HTR-8/SVneo (cell line): ENCODE data around the gene ATP1A3.

Source experiments
- DNase-seq: peaks from one replicate; pipeline ENCODE4 v3.0.0; 2011; ENCODE audit warnings: low spot score, mixed read lengths; ENCODE audit not compliant: insufficient read length
- FAIRE-seq: peaks from 2 replicates; lab custom pipeline; 2011; peaks lifted over from hg19 to GRCh38; lab: Jason Lieb, UNC

ATP1A3 gene

DNA sequence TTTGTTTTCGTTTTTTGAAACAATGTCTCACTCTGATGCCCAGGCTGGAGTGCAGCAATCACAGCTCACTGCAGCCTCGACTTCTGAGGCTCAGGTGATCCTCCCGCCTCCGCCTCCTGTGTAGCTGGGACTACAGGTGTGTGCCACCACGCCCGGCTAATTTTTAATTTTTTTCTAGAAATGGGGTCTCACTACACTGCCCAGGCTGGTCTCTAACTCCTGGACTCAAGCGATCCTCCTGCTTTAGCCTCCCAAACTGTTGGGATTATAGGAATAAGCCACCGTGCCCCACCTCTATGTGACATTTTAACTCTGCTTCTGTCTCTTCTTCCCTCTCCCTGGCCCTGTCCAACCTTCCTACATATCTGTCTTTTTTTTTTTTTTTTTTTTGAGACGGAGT is 5.1 kb downstream of the ATP1A3 start:
- FAIRE-seq (no peak), DNase-seq (no peak)

DNA sequence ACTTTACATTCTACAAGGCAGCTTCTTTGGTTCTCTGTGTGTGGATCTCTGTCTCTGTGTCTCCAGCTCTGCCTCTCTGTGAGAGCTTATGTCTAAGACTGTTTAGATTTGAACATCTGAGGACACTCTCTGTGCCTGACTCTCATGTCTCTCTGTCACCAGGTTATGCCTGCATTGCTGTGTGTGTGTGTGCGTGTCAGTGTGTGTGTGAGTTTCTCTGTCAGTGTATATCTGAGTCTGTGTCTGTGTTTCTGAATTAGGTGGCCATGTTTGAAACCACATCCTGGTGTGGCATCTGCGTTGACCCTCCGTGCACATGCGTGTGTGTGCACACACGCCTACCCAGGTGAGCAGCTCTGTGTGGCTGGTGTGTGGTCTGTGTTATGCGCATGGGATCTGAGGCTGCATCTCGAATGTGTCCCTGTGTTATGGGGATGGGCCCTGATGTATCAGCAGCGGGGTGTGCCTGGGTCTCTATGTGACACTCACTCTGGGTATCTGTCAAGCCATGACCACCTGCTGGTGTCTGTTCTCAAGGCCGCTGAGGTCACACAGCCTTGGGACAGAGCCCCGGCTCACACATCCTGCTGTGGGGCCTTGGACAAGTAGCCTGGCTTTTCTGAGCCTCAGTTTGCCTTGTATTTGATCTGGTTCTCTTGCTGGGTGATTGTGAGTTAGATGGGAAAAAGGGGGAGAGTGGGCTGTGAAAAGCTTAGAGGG is 6.7 kb downstream of the ATP1A3 start:
- DNase-seq (no peak), FAIRE-seq (peak; percentile 59)

DNA sequence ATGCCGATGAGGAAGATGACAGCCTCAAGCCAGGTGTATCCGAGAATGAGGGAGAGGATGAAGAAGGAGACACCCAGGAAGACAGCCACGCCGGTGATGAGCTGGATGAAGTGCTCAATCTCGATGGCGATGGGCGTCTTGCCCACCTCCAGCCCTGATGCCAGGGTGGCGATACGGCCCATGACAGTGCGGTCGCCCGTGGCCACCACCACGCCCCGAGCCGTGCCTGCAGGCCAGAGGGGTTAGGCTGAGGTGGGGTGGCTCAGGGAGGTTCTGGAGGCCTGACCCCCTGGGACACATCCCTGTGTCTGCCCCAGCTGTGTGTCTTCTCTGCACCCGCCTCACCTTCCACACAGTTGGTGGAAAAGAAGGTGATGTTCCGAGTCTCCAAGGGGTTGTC is 9.1 kb downstream of the ATP1A3 start:
- FAIRE-seq (no peak), DNase-seq (no peak)

DNA sequence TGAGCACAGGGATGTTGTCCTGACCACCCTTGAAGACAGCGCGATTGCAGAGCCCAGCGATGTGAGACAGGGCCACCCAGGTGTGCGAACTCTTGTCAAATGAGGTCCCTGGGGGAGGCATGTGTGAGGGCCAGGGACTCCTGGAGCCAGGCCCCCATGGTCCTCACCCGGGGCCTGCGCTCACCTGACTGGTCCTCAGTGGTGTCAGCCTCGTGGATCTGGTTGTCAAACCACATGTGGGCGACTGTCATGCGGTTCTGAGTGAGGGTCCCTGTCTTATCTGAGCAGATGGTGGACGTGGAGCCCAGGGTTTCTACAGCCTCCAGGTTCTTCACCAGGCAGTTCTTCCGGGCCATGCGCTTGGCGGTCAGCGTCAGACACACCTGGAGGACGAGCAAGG is 12.3 kb downstream of the ATP1A3 start:
- no peak for DNase-seq
- no peak for FAIRE-seq

DNA sequence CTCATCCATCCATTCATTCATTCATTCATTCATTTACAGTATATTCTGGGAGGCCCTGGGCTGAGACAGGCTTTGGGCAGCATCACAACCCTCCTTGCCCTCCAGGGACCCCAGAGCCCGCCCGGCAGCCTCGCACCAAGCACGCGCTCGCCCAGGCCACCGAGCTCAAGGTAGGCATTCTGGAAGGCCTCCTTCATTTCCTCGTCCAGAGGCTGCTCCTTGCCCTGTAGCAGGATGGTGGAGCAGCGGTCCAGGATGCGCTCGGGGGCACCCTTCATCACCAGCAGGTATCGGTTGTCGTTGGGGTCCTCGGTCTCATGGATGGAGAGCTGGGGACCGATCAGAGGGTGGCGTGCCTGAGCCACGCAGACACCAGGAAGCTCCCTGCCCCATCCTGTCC is 15.6 kb downstream of the ATP1A3 start:
- DNase-seq (no peak), FAIRE-seq (no peak)

DNA sequence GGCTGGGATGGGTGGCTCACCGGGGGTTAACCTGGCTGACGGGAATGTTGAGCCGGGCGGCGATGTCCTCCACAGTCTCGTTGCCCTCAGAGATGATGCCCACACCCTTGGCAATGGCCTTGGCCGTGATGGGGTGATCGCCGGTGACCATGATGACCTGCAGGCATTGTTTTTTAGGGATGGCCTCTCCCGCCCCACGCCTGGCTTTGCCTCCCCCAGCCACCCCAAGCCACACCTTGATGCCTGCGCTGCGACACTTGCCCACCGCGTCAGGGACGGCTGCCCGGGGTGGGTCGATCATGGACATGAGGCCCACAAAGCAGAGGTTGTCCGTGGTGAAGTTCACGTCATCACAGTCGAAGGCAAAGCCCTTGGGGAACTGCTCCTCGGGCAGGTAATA is 16.1 kb downstream of the ATP1A3 start:
- FAIRE-seq (no peak), DNase-seq (no peak)

DNA sequence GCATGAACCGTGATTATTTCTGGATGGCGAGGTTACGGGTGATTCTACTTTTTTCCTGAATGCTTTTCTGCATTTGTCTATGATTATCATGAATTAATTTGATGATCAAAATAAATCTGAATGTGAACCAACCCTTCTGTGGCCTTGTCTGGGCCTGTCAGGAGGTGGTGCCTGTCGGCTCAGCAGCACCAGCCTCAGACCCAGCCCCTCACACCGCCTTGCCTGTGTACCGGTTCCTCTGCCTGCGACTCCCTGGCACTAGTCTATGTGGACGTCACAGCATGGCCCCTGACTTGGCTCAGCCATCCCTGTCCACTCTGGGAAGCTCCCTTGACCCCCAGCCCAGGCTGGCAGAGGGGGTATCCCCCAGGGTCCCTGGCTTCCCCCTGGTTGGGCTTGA is 19.4 kb downstream of the ATP1A3 start:
- DNase-seq (no peak), FAIRE-seq (no peak)

DNA sequence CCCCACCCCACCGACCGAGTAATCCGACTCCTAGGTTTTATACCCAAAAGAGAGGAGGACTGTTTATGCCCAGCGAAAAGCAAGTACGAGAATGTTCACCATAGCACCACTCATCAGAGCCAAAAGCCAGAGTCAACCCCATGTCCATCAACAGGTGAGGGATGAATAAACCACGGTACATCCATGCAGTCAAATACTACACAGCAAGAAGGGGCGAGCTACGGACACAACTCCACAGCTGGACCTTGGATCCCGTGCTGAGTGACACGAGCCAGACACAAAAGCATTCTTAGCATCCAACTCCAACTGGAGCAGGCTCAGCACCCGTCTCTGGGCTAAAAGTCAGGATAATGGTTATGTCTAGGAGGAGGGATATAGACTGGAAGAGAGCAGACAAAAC is 22.7 kb downstream of the ATP1A3 start:
- no peak for FAIRE-seq
- DNase-seq: no peak

DNA sequence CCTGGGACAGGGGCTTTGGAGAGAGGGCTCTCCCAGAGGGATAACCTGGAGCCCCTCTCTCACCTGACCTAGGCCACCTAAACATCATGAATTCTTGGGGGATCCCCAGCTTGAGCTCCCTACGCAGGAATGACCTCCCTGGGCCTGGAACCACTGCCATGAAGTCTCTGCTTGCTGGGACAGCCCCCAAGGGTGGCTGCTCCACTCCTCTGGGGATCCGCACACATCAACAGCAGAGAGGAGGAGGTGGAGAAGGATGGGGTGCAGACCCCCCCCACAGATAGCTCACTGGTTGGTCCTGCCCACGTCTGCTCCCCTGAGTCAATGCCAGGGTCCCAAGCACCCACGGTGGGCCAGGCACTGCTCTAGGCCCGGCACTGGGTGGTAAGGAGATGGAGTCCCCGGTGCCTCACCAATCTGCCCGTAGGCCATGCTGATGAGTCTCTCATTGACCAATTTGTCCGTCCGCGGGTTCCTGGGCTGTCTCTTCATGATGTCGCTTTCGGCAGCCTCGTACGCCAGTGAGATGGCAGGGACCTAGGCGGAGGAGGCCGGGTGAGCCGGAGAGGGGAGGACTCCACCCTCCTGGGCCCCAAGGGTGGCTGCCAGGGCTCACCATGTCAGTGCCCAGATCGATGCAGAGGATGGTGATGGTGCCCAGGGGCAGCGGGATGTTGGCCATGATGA is 24.1 kb downstream of the ATP1A3 start:
- FAIRE-seq: no peak
- DNase-seq: no peak

DNA sequence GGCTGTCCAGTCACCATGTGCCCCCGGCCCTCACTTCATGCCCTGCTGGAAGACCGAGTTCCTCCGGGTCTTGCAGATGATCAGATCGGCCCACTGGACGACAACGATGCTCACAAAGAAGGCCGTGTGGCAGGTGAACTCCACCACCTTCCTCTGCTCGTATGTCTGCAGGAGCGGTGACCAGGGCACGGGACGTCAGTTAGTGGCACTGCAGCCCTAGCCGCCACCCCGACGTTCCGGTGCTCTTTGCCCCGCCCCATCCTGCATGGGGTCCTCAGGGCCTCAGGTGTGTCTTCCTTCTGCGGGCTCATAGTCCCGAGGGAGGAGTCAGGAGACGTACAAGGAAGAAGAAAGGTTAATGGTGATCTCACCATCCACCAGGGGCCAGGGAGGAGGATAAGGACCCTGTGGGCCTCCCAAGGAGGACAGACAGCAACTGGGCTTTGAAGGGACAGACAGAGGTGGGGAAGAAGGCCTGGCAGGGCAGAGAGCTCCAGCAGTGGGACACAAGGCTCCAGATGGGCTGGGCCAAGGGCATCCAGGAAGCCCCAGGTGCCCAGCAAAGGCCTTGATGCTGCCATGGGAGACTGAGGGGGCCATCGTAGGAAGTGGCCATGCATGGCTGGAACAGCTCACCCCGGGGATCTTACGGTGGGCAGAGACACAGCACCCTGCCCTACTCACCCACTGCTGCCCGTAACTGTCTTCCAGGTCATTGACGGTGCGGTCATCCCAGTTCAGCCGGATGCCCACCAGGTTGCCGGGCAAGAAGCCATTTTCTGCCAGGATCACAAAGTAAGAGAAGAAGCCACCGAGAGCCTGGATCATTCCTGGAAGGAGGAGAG is 25.1 kb downstream of the ATP1A3 start:
- no peak for DNase-seq
- no peak for FAIRE-seq

DNA sequence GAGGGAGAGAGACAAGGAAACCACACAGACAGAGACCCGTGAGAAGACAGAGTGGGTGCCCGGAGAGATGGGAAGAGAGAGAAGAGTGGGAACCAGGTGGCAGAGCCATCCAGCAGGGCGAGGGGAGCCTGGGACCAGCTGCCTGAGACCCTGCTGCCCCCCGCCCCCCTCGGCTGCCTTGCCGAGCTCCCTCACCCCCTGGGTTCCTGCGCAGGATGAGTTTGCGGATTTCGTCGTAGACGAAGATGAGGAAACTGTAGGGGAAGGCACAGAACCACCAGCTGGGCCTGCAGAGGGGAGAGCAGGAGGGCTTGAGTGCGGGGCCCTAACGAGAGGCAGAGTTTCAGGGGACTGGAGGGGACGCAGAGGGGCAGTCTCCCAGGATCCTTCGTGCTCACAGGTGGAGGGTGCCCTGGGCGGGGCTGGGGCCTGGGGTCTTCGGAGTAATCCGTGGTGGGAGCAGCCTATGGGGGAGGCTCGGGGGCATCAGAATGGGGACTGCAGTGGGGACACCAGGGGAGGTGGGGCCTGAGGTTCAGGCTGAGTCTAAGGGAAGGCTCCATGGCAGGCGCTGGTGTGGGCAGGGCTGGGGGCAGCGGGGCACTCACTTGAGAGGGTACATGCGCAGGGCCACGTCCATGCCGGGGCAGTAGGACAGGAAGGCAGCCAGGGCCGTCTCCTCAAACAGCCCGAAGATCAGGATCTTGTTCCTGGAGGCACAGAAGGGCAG is 26.8 kb downstream of the ATP1A3 start:
- DNase-seq (no peak), FAIRE-seq (no peak)

DNA sequence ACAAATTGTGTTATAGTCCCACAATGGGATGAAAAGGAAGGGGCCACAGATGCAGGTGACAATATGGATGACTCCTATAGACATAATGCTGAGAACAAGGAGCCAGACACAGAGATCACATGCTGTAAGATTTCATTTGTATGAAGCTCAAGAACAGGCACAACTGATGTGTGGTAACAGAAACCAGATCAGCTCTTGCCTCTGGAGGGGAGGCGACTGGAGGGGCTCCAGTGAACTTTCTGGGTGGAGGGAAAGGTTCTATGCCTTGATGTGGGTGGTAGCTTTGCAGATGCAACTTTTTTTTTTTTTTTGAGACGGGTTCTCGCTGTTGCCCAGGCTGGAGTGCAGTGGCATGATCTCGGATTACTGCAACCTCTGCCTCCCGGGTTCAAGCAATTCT is 28.9 kb downstream of the ATP1A3 start:
- DNase-seq (no peak), FAIRE-seq (no peak)

DNA sequence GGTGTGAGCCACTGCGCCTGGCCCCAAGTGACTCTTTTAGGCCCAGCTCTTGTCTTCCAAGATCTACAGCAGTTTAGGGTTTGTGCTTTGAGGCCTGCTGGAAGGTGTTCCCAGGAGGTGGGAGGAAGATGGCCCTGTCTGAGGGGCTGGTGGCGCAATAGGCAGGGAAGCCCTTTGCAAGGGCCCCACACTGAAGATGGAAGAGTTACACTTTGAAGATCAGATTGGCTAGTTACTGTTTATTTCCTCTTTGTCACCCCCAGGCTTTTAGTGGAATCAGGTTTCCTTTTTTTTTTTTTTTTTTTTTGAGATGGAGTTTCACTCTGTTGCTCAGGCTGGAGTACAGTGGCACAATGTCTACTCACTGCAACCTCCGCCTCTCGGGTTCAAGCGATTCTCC is 33.1 kb downstream of the ATP1A3 start:
- no peak for DNase-seq
- no peak for FAIRE-seq

DNA sequence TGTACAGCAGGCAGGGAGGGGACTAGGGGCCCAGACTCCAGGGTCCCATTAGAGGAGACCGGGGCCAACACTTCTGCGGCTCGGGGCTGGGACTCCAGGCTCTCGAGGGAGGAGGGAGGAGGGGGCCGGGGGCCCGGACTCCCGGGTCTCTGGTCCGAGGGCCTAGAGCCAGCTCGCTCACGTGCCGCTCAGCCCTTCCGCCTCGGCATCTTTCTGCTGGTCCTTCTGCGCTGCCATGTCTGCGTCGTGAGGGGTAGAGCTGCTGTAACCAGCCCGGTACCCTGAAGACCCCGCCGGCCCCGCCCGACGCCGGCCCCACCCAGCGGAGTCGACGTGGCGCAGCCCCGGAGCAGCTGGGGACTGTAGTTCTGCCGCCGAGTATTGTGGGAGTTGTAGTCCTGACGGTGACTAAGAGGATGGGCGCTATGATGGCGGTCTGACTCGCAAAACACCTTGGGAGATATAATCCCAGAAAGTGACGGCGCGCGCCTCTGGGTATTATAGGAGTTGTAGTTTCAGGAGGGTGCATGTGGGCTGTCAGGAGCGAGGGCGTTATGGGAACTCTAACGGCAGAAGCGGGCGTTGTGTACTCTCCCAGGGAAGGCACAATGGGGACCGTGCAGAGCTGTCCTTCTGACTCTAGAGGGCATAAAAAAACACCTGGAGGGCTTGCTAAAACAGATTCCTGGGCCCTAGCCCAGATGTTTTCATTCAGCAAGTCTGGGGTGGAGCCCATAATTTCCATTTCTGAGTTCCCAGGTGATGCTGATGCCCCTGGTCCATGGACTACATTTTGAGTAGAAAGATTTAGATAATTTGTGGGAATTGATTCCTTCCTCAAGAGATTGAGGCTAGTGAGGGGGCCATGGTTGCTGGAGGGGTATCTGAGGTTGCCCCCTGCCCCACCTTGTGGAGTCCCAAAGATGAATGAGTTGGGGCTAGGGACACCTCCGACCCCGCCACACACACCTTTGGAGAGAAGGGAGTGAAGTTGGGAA is 34.7 kb downstream of the ATP1A3 start, which contains the start of gene RABAC1:
Gene RABAC1 (minus strand): TSS at position 266 of the 998 bp plus-strand sequence. CDS start 29 bp downstream, at position 237.
- DNase-seq: peak; percentile 97
- FAIRE-seq: peak; percentile 86

DNA sequence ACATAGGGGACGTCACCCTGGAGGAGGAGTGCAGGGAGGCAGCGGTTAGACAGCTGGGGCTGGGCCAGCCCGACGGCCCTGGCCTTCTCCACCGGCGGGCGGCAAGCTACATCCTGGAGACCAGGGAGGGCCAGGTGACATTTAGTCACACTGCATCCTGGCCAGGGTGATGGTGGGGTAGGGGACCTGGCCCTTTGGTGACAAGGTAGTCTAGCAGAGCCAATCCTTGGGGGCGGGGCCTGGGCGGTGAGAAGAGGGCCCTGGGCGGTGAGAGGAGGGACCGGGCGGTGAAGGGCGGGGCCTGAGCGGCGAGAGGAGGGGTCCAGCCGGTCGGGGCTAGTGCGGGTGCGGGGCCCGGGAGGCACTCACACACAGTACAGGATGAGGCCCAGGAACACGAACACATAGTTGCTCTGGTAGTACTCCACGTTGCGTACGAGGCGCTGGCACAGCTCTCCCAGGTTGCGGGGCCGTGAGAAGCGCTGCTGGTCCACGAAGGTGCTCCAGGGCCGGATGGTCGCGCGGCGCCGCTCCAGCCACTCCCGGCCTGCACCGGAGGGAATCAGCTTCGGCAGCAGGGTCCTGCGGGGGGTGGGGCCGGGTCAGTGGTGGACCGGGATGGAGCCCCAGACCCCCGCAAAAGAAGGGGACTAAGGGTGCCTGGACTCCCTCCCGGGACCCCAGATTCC is 35.5 kb downstream of the ATP1A3 start:
- no peak for FAIRE-seq
- DNase-seq: peak; percentile 73

DNA sequence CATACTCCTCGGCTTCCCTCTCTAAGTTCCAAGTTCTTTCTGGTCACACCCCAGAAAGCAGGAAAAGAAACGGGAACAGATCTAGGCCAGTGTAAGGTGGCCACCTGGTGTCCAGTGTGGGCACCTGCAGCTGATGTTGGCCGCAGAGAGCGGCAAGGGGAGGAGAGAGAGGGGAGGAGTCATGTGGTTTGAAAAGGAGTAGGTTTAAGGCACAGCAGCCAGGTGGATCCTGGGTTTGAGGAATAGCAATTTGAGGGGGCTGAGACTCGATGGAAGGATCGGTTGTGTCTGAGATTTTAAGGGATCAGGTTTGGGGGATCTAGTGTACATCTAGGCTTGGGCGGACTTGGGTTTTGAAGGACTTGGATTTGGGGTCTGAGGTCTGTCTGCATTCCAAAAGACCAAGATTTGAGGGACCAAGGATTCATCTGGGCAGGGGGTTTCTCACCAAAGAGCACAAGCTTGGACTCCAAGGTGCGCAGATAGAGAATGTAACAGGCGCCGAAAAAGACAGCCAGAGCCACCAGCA is 36.1 kb downstream of the ATP1A3 start:
- DNase-seq: peak; percentile 85
- peak; percentile 89 for FAIRE-seq

DNA sequence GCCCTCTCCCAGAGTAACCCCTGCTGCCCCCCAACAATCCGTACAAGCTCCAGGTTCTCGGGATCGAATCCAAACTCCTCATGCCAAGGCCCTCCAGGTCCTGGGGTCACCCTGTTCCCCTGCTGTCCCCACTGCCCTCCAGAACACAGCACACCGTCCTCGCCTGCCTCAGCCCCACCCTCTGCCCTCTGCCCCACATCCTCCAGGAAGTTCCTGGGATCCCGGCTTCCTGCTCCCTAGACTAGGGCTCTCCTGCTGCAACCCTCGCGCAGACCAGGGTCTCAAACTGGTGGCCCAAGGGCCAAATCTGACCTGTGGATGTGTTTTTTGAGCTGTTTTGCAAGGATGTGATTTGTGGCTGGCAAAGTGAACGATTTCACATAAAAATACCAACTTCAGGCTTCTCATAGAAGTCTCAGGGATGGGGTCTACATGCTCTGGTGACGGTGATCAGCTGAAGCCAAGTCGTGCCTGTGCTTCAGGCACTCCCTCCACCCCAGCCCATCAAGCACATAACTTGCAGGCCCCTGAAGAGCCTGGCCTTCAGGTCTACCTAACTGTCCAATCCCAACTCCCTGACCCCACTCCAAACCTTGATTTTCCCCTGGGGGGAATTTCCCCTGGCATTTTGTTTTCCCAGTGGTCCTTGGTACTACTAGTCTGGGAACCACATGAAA is 36.7 kb downstream of the ATP1A3 start:
- no peak for DNase-seq
- FAIRE-seq: no peak

DNA sequence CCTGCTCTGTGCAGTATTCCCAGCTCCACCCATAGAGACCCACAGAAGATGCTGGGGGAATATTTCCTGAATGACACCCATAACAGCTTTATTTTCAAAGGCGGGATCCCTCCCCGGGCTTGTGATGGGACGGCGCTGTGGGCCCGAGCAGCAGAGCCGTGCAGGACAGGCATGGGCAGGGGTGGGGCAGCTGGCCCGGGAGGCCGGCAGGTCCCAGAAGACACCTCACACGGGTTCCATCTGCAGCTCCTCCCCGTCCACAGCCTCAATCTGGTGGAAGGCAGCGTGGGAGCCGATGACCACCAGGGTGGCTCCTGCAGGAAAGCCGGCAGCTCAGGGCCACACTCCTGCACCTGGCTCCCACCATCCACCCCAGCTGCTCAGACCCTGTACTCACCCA is 37.4 kb downstream of the ATP1A3 start:
- no peak for DNase-seq
- FAIRE-seq: no peak
